HK-2 (cell line): ENCODE measurements around the gene ING3.

Experiments
- DNase-seq: peaks from one replicate; pipeline ENCODE4 v3.0.0-alpha.2; 2018; ENCODE audit not compliant: unreplicated experiment

Gene ING3

GRCh38 chr7:121026159-121026558 is 75.6 kb downstream of the ING3 start:
- no peak for DNase-seq

DNA sequence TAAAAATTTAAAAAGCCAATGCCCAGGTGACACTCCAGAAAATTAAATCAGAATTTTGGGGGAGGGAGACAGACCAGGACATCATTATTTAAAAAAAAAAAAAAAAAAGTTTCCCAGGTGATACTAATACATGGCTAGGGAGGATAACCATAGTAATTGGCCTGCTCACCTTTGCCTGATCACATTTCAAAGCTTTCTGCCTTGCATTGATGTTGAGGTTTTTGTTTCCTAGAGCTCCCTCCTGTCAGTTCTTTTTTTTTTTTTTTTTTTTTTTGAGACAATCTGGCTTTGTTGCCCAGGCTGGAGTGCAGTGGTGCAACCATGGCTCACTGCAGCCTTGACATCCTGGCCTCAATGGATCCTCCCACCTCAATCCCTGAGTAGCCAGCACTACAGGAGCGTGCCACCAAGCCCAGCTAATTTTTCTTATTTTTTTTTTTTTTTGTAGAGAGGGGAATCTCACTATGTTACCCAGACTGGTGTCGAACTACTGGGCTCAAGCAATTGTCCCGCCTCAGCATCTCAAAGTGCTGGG is 76.1 kb downstream of the ING3 start:
- DNase-seq = no peak
